B cell (primary cell): ENCODE data around the gene STMN1. TPM values are rescaled to one million over a fixed set of nuclear protein-coding genes. Genes with fewer than 3 reads are reported as not detected.

ENCODE experiments used
- ATAC-seq: fragments of 200-7000 bp; cut with Tn5 transposase; one replicate; pipeline ENCODE4 v1.10.0; 2021; ENCODE audit warnings: low read depth, mild to moderate bottlenecking, moderate number of reproducible peaks, moderate library complexity
- CTCF ChIA-PET: fragments of 350-600 bp; sonication (Branson Sonifier 250); formaldehyde crosslinking; loops from one replicate; lab custom pipeline; 2021; ENCODE audit warnings: antibody characterized with exemption, inconsistent platforms; lab: Charles Lee
- POLR2A ChIA-PET: fragments of 350-600 bp; sonication (Branson Sonifier 250); formaldehyde crosslinking; loops from one replicate; lab custom pipeline; 2021; ENCODE audit warnings: antibody characterized with exemption; lab: Charles Lee
- DNase-seq: peaks from one replicate; pipeline ENCODE4 v3.0.0; 2013
- H2AFZ ChIP-seq: 2 replicates; pipeline ENCODE4 v1.6.1; 2012; ENCODE audit warnings: mild to moderate bottlenecking, low read depth, low read length; ENCODE audit not compliant: insufficient read depth, poor library complexity, severe bottlenecking
- H3K27ac ChIP-seq, 2 donors: 1 replicate in 1 of 2; 2 replicates in 1 of 2; pipeline ENCODE4 v1.5.1; 2012 to 2013; ENCODE audit warnings: low read length in 2 of 2, mild to moderate bottlenecking in 2 of 2, moderate library complexity in 1 of 2
- H3K27me3 ChIP-seq, 4 experiments: fragments of 200-600 bp in 1 of 4; sonication (generic) in 1 of 4; replicated peaks in 1 of 4; 1 replicate in 2 of 4; 2 replicates in 2 of 4; pipeline versions ENCODE4 v1.6.1 to v1.7.0; 2013 to 2016; ENCODE audit warnings: low read length in 3 of 4, mild to moderate bottlenecking in 2 of 4, mixed read lengths in 1 of 4, moderate library complexity in 1 of 4; ENCODE audit not compliant: insufficient read depth in 4 of 4, control insufficient read depth in 3 of 4; ENCODE audit errors: control extremely low read depth in 1 of 4
- H3K36me3 ChIP-seq, 2 experiments: replicated peaks in 1 of 2; 1 replicate in 1 of 2; 2 replicates in 1 of 2; pipeline versions ENCODE4 v1.6.1 to v1.7.1; 2013; ENCODE audit warnings: low read length in 1 of 2; ENCODE audit not compliant: insufficient read depth in 2 of 2, control insufficient read depth in 1 of 2; ENCODE audit errors: control extremely low read depth in 1 of 2, extremely low read depth in 1 of 2
- H3K4me1 ChIP-seq, 2 donors: fragments of 200-600 bp in 1 of 2; sonication (generic) in 1 of 2; 1 replicate in 1 of 2; 2 replicates in 1 of 2; pipeline versions ENCODE4 v1.5.1 to v1.6.1; 2013 to 2017; ENCODE audit warnings: low read length in 2 of 2; ENCODE audit not compliant: control insufficient read depth in 2 of 2, insufficient read depth in 2 of 2
- H3K4me2 ChIP-seq: replicated peaks from 2 replicates; pipeline ENCODE3; 2012; ENCODE audit warnings: mild to moderate bottlenecking, low read depth, low read length; ENCODE audit not compliant: poor library complexity, severe bottlenecking
- H3K4me3 ChIP-seq, 5 experiments: fragments of 200-600 bp in 1 of 5; sonication (generic) in 1 of 5; 1 replicate in 3 of 5; 2 replicates in 2 of 5; pipeline versions ENCODE4 v1.5.1 to v1.7.0; 2011 to 2016; ENCODE audit warnings: low read length in 4 of 5, mild to moderate bottlenecking in 4 of 5, low read depth in 2 of 5, control low read depth in 1 of 5, moderate library complexity in 1 of 5; ENCODE audit not compliant: insufficient read depth in 1 of 5; ENCODE audit errors: control extremely low read depth in 1 of 5, extremely low read depth in 1 of 5
- H3K79me2 ChIP-seq: fragments of 200-600 bp; sonication (generic); one replicate; pipeline ENCODE4 v1.6.0; 2016; ENCODE audit warnings: low read length; ENCODE audit not compliant: control insufficient read depth, insufficient read depth
- H3K9ac ChIP-seq: fragments of 200-600 bp; sonication (generic); 2 replicates; pipeline ENCODE4 v1.6.1; 2017; ENCODE audit warnings: mild to moderate bottlenecking, low read length, moderate library complexity
- H3K9me3 ChIP-seq, 3 donors: one replicate each; pipeline versions ENCODE4 v1.6.1 to v1.7.1; 2013; ENCODE audit warnings: low read length in 2 of 3; ENCODE audit not compliant: control insufficient read depth in 2 of 3, insufficient read depth in 1 of 3; ENCODE audit errors: control extremely low read depth in 1 of 3
- H4K20me1 ChIP-seq: 2 replicates; pipeline ENCODE4 v1.6.0; 2012; ENCODE audit warnings: mild to moderate bottlenecking, low read length; ENCODE audit not compliant: insufficient read depth, control insufficient read depth, poor library complexity, severe bottlenecking
- H3K27ac Mint-ChIP-seq: one replicate; pipeline ENCODE4 v1.8.0; 2021; ENCODE audit warnings: mixed read lengths
- H3K27me3 Mint-ChIP-seq: one replicate; pipeline ENCODE4 v1.8.0; 2021; ENCODE audit warnings: mixed read lengths
- H3K4me1 Mint-ChIP-seq: one replicate; pipeline ENCODE4 v1.8.0; 2021; ENCODE audit warnings: mixed read lengths
- H3K4me3 Mint-ChIP-seq: one replicate; pipeline ENCODE4 v1.8.0; 2021; ENCODE audit warnings: mixed read lengths
- H3K9me3 Mint-ChIP-seq: one replicate; pipeline ENCODE4 v1.8.0; 2022; ENCODE audit warnings: mixed read lengths; ENCODE audit not compliant: insufficient read depth
- EZH2 ChIP-seq: IDR thresholded peaks from 2 replicates; pipeline ENCODE4 v1.6.1; 2012; ENCODE audit warnings: borderline replicate concordance, low read depth, mild to moderate bottlenecking, moderate library complexity, low read length; ENCODE audit not compliant: insufficient read depth, poor library complexity, severe bottlenecking
- WGBS: methylation state at CpG from one replicate; pipeline ENCODE4 v1.1.5; 2013; ENCODE audit warnings: missing lambda C conversion rate; ENCODE audit not compliant: insufficient coverage; 5-methylcytosine and 5-hydroxymethylcytosine counted together
- intact Hi-C: fragments of 100-400 bp; cut with micrococcal nuclease; formaldehyde crosslinking; loops from one replicate; pipeline ENCODE4 v1.10.0; 2022
- polyA plus RNA-seq: library from polyadenylated mRNA; depleted of rRNA; stranded (reverse); fragments of >200 nt; gene quantifications from 2 replicates; pipeline ENCODE4 v1.2.3, GENCODE V29; 2012
- total RNA-seq, 2 donors: library from RNA; stranded (reverse); fragments of 120-200 nt in 1 of 2; gene quantifications; 1 replicate in 1 of 2; 2 replicates in 1 of 2; pipeline versions ENCODE4 v1.2.3 to v1.2.4, GENCODE V29; 2013 to 2022
- TF ChIP-seq, protein P1 (sequence below): fragments of 200-600 bp; IDR thresholded peaks from one replicate; pipeline ENCODE4 v1.8.0; 2022; ENCODE audit warnings: antibody characterized with exemption, mild to moderate bottlenecking

Gene STMN1
- total and polyA plus RNA-seq, 2 donors (not counting 1 experiment from before 2014, with no cell fraction given) = 9.9 to 48.0 TPM

DNA sequence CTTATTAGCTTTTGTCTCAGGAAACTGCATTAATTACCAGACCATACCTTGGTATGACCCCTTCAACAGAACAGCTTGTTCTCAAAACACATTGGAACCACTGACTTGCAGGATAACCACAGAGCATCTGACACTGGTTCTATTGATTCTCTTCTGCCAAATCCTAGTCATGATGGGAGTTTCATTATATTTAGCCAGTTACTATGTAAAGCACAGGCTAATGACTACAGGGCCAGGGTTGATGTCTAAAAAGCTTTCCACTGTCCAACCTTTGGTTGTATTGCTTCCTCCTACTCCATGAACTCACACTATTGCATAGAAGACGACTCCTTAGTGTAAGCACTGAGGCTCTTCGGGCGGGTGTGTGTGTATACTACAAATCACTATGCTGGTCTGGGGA is 3.8 kb downstream of the STMN1 start:
- WGBS = no CpG with 5 or more reads among the region's 3 CpGs
- H3K4me3 ChIP-seq = no peak overlapping the region
- H3K4me2 ChIP-seq = no peak overlapping the region
- no peak overlapping the region for H2AFZ ChIP-seq
- no peaks in the 10 kb centered on the region for H3K9me3 ChIP-seq
- peaks cover 5% of the 10 kb centered on the region for H3K79me2 ChIP-seq
- DNase-seq (no peak), ATAC-seq (no peak)
- H3K9ac ChIP-seq = no peak overlapping the region
- H3K27ac Mint-ChIP-seq = no peak overlapping the region
- no peaks in the 10 kb centered on the region for H3K27me3 ChIP-seq
- peaks cover 14% of the 10 kb centered on the region for H3K4me1 Mint-ChIP-seq
- no peak overlapping the region for H3K27ac ChIP-seq
- no peaks in the 10 kb centered on the region for H4K20me1 ChIP-seq
- ChIA-PET POLR2A (no interaction called here), CTCF (interaction anchor here (0.6 to 3.6 kb wide), 6 partner anchors 10 to 204 kb away, joined by 3 to 20 read pairs (median 3); partner anchors contain the start of genes PAFAH2 and PAQR7)
- no peaks in the 10 kb centered on the region for H3K27me3 Mint-ChIP-seq
- peaks cover 4 to 20% of the 10 kb centered on the region in 2 experiments for H3K36me3 ChIP-seq
- TF ChIP-seq EZH2 = no peak
- TF ChIP-seq, protein P1, sequence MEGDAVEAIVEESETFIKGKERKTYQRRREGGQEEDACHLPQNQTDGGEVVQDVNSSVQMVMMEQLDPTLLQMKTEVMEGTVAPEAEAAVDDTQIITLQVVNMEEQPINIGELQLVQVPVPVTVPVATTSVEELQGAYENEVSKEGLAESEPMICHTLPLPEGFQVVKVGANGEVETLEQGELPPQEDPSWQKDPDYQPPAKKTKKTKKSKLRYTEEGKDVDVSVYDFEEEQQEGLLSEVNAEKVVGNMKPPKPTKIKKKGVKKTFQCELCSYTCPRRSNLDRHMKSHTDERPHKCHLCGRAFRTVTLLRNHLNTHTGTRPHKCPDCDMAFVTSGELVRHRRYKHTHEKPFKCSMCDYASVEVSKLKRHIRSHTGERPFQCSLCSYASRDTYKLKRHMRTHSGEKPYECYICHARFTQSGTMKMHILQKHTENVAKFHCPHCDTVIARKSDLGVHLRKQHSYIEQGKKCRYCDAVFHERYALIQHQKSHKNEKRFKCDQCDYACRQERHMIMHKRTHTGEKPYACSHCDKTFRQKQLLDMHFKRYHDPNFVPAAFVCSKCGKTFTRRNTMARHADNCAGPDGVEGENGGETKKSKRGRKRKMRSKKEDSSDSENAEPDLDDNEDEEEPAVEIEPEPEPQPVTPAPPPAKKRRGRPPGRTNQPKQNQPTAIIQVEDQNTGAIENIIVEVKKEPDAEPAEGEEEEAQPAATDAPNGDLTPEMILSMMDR = no peak
- intact Hi-C loops = no loop called here
- H3K4me1 ChIP-seq = peaks cover 6 to 22% of the 10 kb centered on the region in 2 donors
- H3K4me3 Mint-ChIP-seq = no peak overlapping the region
- no peaks in the 10 kb centered on the region for H3K9me3 Mint-ChIP-seq

DNA sequence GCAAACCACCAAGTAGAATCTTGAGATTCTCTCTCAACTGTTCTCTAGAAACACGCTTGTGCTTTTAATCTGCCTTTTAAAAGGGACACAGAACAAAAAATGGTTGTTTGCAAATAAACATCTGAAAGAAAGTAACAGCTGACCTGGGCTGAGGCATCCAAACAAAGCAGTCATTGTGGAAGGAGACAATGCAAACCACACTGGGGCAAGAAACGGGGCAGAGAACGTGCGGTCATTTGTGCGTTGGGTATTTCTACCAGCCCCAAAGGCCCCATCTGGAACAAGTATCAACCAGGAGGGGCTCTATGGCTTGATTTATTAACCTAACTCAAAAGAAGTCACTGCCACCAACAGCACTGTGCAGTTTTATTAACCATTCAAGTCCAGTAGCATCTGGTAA is 6.0 kb downstream of the STMN1 start:
- Mint-ChIP-seq H3K27ac (no peak overlapping the region), H3K4me3 (no peak overlapping the region), H3K27me3 (no peaks in the 10 kb centered on the region), H3K9me3 (no peaks in the 10 kb centered on the region), H3K4me1 (peaks cover 16% of the 10 kb centered on the region)
- Histone ChIP-seq H3K4me3 (no peak overlapping the region), H3K9me3 (no peaks in the 10 kb centered on the region), H3K4me2 (no peak overlapping the region), H3K9ac (no peak overlapping the region), H3K27ac (no peak overlapping the region), H4K20me1 (no peaks in the 10 kb centered on the region), H3K27me3 (no peaks in the 10 kb centered on the region), H3K4me1 (peaks cover 6 to 21% of the 10 kb centered on the region in 2 donors), H3K36me3 (peaks cover 4 to 20% of the 10 kb centered on the region in 2 experiments), H3K79me2 (peaks cover 5% of the 10 kb centered on the region), H2AFZ (no peak overlapping the region)
- no peak for ATAC-seq
- ChIA-PET POLR2A (interaction anchor here (0.6 kb wide), 1 partner anchor 67 kb away, joined by 4 read pairs; no protein-coding TSS in a partner anchor), CTCF (interaction anchor here (0.6 to 1.3 kb wide), 5 partner anchors 95 to 1858 kb away, joined by 3 to 6 read pairs (median 3); partner anchors contain the start of gene PAFAH2)
- intact Hi-C loops = no loop called here
- 86% methylated on average over 5 of the region's 5 CpGs for WGBS
- TF ChIP-seq, protein P1 = no peak
- no peak for TF ChIP-seq EZH2
- no peak for DNase-seq
